Lung (tissue), 12 donors: Measurements from ENCODE around the gene TNNC1. TPM values are rescaled to one million over a fixed set of nuclear protein-coding genes. Genes with fewer than 3 reads are reported as not detected.

Experiments
- ATAC-seq: fragments of 200-7000 bp; cut with Tn5 transposase; one replicate; pipeline ENCODE4 v1.9.1; 2020; ENCODE audit warnings: moderate number of reproducible peaks; ENCODE audit not compliant: insufficient read depth, low FRiP score
- DNase-seq, 3 donors: peaks; one replicate each; pipeline ENCODE4 v3.0.0-alpha.2; 2013 to 2017
- H3K27ac ChIP-seq, 2 donors: one replicate each; pipeline ENCODE4 v1.5.1; 2013; ENCODE audit warnings: mild to moderate bottlenecking in 2 of 2, moderate library complexity in 2 of 2, control low read depth in 1 of 2, inconsistent platforms in 1 of 2, low read depth in 1 of 2, low read length in 1 of 2
- H3K27me3 ChIP-seq, 3 donors: one replicate each; pipeline ENCODE4 v1.5.1; 2013; ENCODE audit warnings: low read length in 2 of 3; ENCODE audit not compliant: control insufficient read depth in 3 of 3, insufficient read depth in 3 of 3
- H3K36me3 ChIP-seq, 4 donors: one replicate each; pipeline ENCODE4 v1.5.1; 2013; ENCODE audit warnings: low read length in 4 of 4, mild to moderate bottlenecking in 1 of 4, moderate library complexity in 1 of 4; ENCODE audit not compliant: control insufficient read depth in 4 of 4, insufficient read depth in 4 of 4
- H3K4me1 ChIP-seq, 5 donors: one replicate each; pipeline ENCODE4 v1.5.1; 2013; ENCODE audit warnings: low read length in 5 of 5, mild to moderate bottlenecking in 2 of 5, moderate library complexity in 1 of 5; ENCODE audit not compliant: control insufficient read depth in 5 of 5, insufficient read depth in 5 of 5
- H3K4me3 ChIP-seq: one replicate; pipeline ENCODE4 v1.5.1; 2013; ENCODE audit warnings: mild to moderate bottlenecking, control low read depth, moderate library complexity
- H3K9ac ChIP-seq, 2 donors: one replicate each; pipeline ENCODE4 v1.5.1; 2013; ENCODE audit warnings: low read length in 2 of 2, control low read depth in 1 of 2; ENCODE audit not compliant: insufficient read depth in 1 of 2
- H3K9me3 ChIP-seq, 4 donors: one replicate each; pipeline ENCODE4 v1.5.1; 2013; ENCODE audit warnings: low read length in 3 of 4, mild to moderate bottlenecking in 1 of 4, moderate library complexity in 1 of 4; ENCODE audit not compliant: control insufficient read depth in 4 of 4, insufficient read depth in 3 of 4
- WGBS, 2 donors: extraction: QIAGEN DNeasy Blood & Tissue Kit; methylation state at CpG; one replicate each; pipeline ENCODE4 v1.1.7; 2013; 5-methylcytosine and 5-hydroxymethylcytosine counted together
- polyA plus RNA-seq, 2 donors: library from polyadenylated mRNA; stranded (reverse); fragments of 200-250 nt; gene quantifications; one replicate each; pipeline ENCODE4 v1.2.1, GENCODE V29; 2013
- total RNA-seq, 2 donors: library from RNA; depleted of rRNA in 1 of 2; stranded (reverse); fragments of >200 nt in 1 of 2; gene quantifications; one replicate each; pipeline ENCODE4 v1.2.1, GENCODE V29; 2014 to 2021
- TF ChIP-seq, protein P1 (sequence below): IDR thresholded peaks from 2 replicates; pipeline ENCODE4 v1.5.1; 2012; ENCODE audit warnings: mild to moderate bottlenecking; ENCODE audit errors: control extremely low read depth, extremely low read depth
- donor health status: control.
- donor health status: control.
- donor health status: Bipolar disorder and iron deficiency.
- donor health status: healthy.
- donor health status: DM: yes; HTN: yes; CAD: no.

TNNC1 gene
- total and polyA plus RNA-seq, 4 donors: 17.3 to 250 (median 33.4) TPM

DNA sequence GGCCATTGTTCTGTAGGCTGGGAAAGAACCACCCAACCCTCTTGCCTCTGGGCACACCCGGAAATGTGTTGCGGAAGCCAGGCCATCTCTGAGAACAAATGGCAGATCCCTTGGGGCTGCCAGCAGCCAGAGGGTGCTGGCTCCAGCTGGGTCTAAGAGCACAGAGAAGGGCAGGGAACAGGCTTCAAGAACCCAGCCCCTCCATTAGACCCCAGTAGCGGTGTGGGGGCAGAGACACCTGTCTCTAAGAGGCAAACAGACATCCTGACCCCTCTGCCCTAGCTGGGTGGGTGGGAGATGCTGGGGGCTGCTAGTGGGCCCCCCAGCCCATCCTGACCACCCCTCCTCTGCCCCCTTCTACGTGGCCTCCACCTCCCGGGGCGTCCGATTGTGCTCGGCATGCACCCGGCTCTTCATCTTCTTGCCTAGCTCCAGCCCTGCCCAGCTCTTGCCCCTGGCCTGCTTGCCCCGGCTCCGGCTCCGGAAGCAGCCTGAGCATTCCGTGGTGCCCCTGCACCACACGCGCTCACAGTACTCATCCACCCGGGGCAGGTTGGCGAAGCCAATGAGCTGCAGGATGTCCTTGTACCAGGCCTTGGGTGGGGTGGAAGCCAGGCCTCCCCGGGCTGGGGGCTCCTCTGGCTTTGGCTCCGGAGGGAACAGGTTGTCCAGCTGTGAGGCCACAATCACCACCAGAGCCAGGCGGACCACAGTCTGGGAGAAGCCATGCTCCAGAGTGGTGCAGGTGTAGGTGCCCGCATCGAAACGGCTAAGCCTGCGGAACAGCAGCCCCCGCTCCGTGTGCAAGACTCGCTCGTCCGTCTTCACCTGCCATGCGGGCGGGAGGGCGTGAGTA is 18.4 kb downstream of the TNNC1 start:
- TF ChIP-seq, protein P1, sequence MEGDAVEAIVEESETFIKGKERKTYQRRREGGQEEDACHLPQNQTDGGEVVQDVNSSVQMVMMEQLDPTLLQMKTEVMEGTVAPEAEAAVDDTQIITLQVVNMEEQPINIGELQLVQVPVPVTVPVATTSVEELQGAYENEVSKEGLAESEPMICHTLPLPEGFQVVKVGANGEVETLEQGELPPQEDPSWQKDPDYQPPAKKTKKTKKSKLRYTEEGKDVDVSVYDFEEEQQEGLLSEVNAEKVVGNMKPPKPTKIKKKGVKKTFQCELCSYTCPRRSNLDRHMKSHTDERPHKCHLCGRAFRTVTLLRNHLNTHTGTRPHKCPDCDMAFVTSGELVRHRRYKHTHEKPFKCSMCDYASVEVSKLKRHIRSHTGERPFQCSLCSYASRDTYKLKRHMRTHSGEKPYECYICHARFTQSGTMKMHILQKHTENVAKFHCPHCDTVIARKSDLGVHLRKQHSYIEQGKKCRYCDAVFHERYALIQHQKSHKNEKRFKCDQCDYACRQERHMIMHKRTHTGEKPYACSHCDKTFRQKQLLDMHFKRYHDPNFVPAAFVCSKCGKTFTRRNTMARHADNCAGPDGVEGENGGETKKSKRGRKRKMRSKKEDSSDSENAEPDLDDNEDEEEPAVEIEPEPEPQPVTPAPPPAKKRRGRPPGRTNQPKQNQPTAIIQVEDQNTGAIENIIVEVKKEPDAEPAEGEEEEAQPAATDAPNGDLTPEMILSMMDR: no peak
- peaks cover 0 to 30% (median 13%) of the 10 kb centered on the region in 5 donors for H3K4me1 ChIP-seq

DNA sequence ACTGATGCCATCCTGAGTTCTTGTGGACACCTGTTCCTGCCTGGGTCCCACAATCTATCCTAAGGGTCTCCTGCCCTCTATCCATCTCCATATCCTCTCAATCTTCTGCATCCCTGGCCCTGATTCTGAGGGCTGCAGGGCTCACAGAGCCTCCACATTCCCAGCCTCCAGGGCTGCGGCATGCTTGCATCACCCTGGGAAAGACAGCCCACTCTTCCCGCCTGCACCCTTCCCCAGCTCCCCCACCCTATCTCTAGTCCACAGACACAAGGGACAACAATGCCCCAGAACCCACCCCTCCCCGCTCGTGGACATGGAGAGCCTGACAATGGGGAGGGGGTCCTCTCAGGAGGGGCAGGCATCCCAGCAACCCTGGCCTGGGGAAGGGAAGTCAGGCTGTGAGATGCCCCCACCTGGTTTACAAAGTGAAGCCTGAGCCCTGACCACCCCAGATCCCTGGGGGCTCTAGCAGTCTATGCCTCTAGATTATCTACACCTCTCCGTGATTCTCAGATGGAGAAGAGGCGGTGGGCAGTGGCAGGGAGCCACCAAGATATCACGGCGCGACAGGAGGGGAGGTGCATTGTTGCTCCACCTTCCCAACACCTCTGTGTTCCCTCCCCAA is 19.2 kb downstream of the TNNC1 start:
- Histone ChIP-seq H3K9ac (no peak overlapping the region), H3K4me3 (no peak overlapping the region), H3K27ac (peak overlapping the region in 1 of 2 donors; percentile 46), H3K4me1 (peaks cover 0 to 30% (median 13%) of the 10 kb centered on the region in 5 donors), H3K36me3 (peaks cover 0 to 2% (median 0%) of the 10 kb centered on the region in 4 donors), H3K9me3 (no peaks in the 10 kb centered on the region), H3K27me3 (no peaks in the 10 kb centered on the region)
- 86 to 88% methylated on average over 9 of the region's 9 CpGs for WGBS, 2 donors
- no peak for ATAC-seq
- TF ChIP-seq, protein P1: no peak
- DNase-seq: no peak

More for the DNA sequence above, 18.4 kb downstream of the TNNC1 start:
- H3K4me3 ChIP-seq: no peak overlapping the region
- H3K27me3 ChIP-seq: no peaks in the 10 kb centered on the region
- peaks cover 0 to 4% (median 0%) of the 10 kb centered on the region in 4 donors for H3K36me3 ChIP-seq
- no peak overlapping the region for H3K9ac ChIP-seq
- H3K27ac ChIP-seq: peak overlapping the region in 1 of 2 donors; percentile 29
- 89 to 95% methylated on average over 32 of the region's 32 CpGs for WGBS, 2 donors
- DNase-seq: no peak
- no peak for ATAC-seq
- no peaks in the 10 kb centered on the region for H3K9me3 ChIP-seq

DNA sequence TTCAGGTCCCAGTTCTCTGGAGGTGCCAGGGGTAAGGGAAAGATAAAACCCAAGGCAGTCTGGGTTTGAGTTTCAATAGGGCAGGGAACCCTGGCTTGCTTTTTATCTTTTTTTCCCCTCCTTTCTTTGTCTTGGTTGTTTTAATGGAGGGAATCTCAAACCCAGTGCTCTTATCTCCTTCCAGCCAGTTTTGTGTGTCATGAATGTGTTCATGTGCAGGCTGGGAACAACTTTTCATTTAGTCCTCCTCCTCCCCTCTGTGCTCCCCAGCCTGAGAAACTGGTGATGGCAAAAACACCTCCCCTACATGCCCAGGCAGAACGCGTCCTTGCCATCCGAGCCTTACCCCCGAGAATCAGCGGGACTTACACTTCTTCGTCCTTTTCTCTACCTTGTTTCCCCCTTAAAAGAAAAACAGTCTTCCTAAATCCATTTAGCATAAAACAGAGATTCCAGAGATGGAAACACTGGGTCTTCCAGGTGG is 19.8 kb downstream of the TNNC1 start:
- Histone ChIP-seq H3K27me3 (no peaks in the 10 kb centered on the region), H3K9me3 (no peaks in the 10 kb centered on the region), H3K36me3 (peaks cover 0 to 2% (median 0%) of the 10 kb centered on the region in 4 donors), H3K4me3 (no peak overlapping the region), H3K9ac (no peak overlapping the region), H3K27ac (peak overlapping the region in 1 of 2 donors; percentile 46), H3K4me1 (peaks cover 0 to 31% (median 13%) of the 10 kb centered on the region in 5 donors)
- TF ChIP-seq, protein P1: no peak
- ATAC-seq (no peak), DNase-seq (no peak)
- WGBS, 2 donors: 95 to 97% methylated on average over 6 of the region's 6 CpGs
